Neural cell (in vitro differentiated cells): Measurements from ENCODE around the gene C1orf105. TPM values are rescaled to one million over a fixed set of nuclear protein-coding genes. Genes with fewer than 3 reads are reported as not detected.

Experiments used
- H2AFZ ChIP-seq: fragments of 200-600, 300-800 bp; sonication (generic), shearing (Covaris generic); 2 replicates; pipeline ENCODE4 v1.6.0; 2014; ENCODE audit warnings: low read depth, mild to moderate bottlenecking, antibody characterized with exemption, low read length, moderate library complexity
- H3F3A ChIP-seq: fragments of 200-600 bp; shearing (Covaris generic); 2 replicates; pipeline ENCODE4 v1.6.1; 2016; ENCODE audit warnings: mild to moderate bottlenecking, moderate library complexity, mixed read lengths, antibody characterized with exemption, low read length; ENCODE audit not compliant: insufficient read depth, poor library complexity, severe bottlenecking
- H3K27ac ChIP-seq: fragments of 200-600, 300-800 bp; sonication (generic), shearing (Covaris generic); 2 replicates; pipeline ENCODE4 v1.5.1; 2014; ENCODE audit warnings: mild to moderate bottlenecking, low read length, moderate library complexity
- H3K27me3 ChIP-seq: fragments of 300-800, 200-600 bp; sonication (generic), shearing (Covaris generic); 2 replicates; pipeline ENCODE4 v1.6.0; 2014; ENCODE audit warnings: mild to moderate bottlenecking, low read depth, low read length, moderate library complexity; ENCODE audit not compliant: insufficient read depth
- H3K36me3 ChIP-seq: fragments of 300-800, 200-600 bp; sonication (generic), shearing (Covaris generic); 2 replicates; pipeline ENCODE4 v1.5.1; 2014; ENCODE audit warnings: mild to moderate bottlenecking, antibody characterized with exemption, low read length, moderate library complexity; ENCODE audit not compliant: insufficient read depth
- H3K4me2 ChIP-seq: fragments of 300-800, 200-600 bp; sonication (generic), shearing (Covaris generic); 2 replicates; pipeline ENCODE4 v1.6.0; 2014; ENCODE audit warnings: mild to moderate bottlenecking, low read length
- H3K4me3 ChIP-seq: fragments of 300-800, 200-600 bp; sonication (generic), shearing (Covaris generic); 2 replicates; pipeline ENCODE4 v1.5.1; 2014; ENCODE audit warnings: mild to moderate bottlenecking, low read length, moderate library complexity
- H3K79me2 ChIP-seq: fragments of 200-600 bp; shearing (Covaris generic); replicated peaks from 2 replicates; pipeline ENCODE4 v1.6.0; 2014; ENCODE audit warnings: mild to moderate bottlenecking, low read length, moderate library complexity; ENCODE audit not compliant: insufficient read depth
- H3K9ac ChIP-seq: fragments of 300-800, 200-600 bp; sonication (generic), shearing (Covaris generic); 2 replicates; pipeline ENCODE4 v1.6.1; 2016; ENCODE audit warnings: mild to moderate bottlenecking, low read length, mixed read lengths
- H3K9me2 ChIP-seq: fragments of 200-600 bp; shearing (Covaris generic); 2 replicates; pipeline ENCODE4 v1.6.1; 2016; ENCODE audit warnings: mild to moderate bottlenecking, low read length, mixed read lengths; ENCODE audit not compliant: insufficient read depth
- H3K9me3 ChIP-seq: fragments of 200-600, 300-800 bp; sonication (generic), shearing (Covaris generic); 2 replicates; pipeline ENCODE4 v1.6.1; 2016; ENCODE audit warnings: mild to moderate bottlenecking, mixed run types, low read length, moderate library complexity, mixed read lengths
- H4K20me1 ChIP-seq: fragments of 200-600 bp; shearing (Covaris generic); 2 replicates; pipeline ENCODE4 v1.6.1; 2016; ENCODE audit warnings: mild to moderate bottlenecking, mixed run types; ENCODE audit not compliant: insufficient read depth
- EP300 ChIP-seq: fragments of 450-650 bp; conservative IDR thresholded peaks from 2 replicates; pipeline ENCODE4 v1.6.1; 2014; ENCODE audit warnings: antibody characterized with exemption, mild to moderate bottlenecking, moderate library complexity; ENCODE audit not compliant: poor library complexity, severe bottlenecking
- EZH2 ChIP-seq: fragments of 200-600, 300-800 bp; shearing (Covaris generic), sonication (generic); IDR thresholded peaks from 2 replicates; pipeline ENCODE4 v1.6.1; 2014; ENCODE audit warnings: antibody characterized with exemption, low read length, borderline replicate concordance, mild to moderate bottlenecking; ENCODE audit not compliant: insufficient read depth, poor library complexity, severe bottlenecking
- MXI1 ChIP-seq: fragments of 450-650 bp; conservative IDR thresholded peaks from 2 replicates; pipeline ENCODE4 v1.6.1; 2014; ENCODE audit warnings: antibody characterized with exemption, mild to moderate bottlenecking; ENCODE audit not compliant: poor library complexity, severe bottlenecking
- POLR2AphosphoS5 ChIP-seq: IDR thresholded peaks from 2 replicates; pipeline ENCODE4 v1.6.1; 2012
- RAD21 ChIP-seq: fragments of 450-650 bp; conservative IDR thresholded peaks from 2 replicates; pipeline ENCODE4 v1.6.1; 2014; ENCODE audit warnings: antibody characterized with exemption, mild to moderate bottlenecking, moderate library complexity
- SMC3 ChIP-seq: fragments of 450-650 bp; conservative IDR thresholded peaks from 2 replicates; pipeline ENCODE4 v1.6.1; 2014; ENCODE audit warnings: antibody characterized with exemption, mild to moderate bottlenecking, moderate library complexity; ENCODE audit not compliant: poor library complexity
- TAF1 ChIP-seq: IDR thresholded peaks from 2 replicates; pipeline ENCODE4 v1.6.1; 2012; ENCODE audit warnings: low read depth
- polyA plus RNA-seq: library from polyadenylated mRNA; depleted of rRNA; stranded (reverse); fragments of >200 nt; gene quantifications from 2 replicates; pipeline ENCODE4 v1.2.3, GENCODE V29; 2014
- TF ChIP-seq, protein P1 (sequence below): IDR thresholded peaks from 2 replicates; pipeline ENCODE4 v1.6.1; 2012; ENCODE audit warnings: borderline replicate concordance
- TF ChIP-seq, protein P2 (sequence below): fragments of 450-650 bp; IDR thresholded peaks from 2 replicates; pipeline ENCODE4 v1.5.1; 2014; ENCODE audit warnings: antibody characterized with exemption, mild to moderate bottlenecking, moderate library complexity; ENCODE audit not compliant: poor library complexity, severe bottlenecking

Gene C1orf105
- polyA plus RNA-seq, 1 donor from 2014 or later: not detected

DNA sequence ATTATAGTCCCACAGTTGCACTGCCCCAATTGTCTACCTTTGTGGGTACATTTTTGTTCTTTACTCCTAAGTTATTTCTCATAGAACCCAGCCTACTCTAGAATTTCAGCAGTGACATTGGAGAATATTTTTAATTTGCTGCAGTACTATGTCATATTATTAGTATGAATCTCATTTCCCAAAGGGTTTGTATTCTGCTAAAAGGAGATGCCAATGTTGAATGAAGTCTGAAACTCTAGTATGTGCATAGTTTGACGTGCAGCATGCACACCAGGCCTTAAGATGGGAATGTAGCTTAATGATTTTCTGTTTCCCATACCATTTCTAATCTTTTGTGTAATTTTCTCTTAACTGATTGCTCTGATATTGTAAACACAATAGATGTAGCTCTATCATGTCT is 10.5 kb upstream of the C1orf105 start:
- no peaks in the 10 kb centered on the region for H3K9me3 ChIP-seq
- H3K27me3 ChIP-seq: no peaks in the 10 kb centered on the region
- no peak overlapping the region for H3K4me3 ChIP-seq
- no peak overlapping the region for H3K27ac ChIP-seq
- H3K4me2 ChIP-seq: no peak overlapping the region
- H3F3A ChIP-seq: no peaks in the 10 kb centered on the region
- H3K36me3 ChIP-seq: no peaks in the 10 kb centered on the region
- no peak for TF ChIP-seq MXI1
- no peak for TF ChIP-seq EP300
- TF ChIP-seq RAD21: no peak
- no peak for TF ChIP-seq EZH2
- TF ChIP-seq SMC3: no peak
- TF ChIP-seq TAF1: no peak
- TF ChIP-seq, protein P1, sequence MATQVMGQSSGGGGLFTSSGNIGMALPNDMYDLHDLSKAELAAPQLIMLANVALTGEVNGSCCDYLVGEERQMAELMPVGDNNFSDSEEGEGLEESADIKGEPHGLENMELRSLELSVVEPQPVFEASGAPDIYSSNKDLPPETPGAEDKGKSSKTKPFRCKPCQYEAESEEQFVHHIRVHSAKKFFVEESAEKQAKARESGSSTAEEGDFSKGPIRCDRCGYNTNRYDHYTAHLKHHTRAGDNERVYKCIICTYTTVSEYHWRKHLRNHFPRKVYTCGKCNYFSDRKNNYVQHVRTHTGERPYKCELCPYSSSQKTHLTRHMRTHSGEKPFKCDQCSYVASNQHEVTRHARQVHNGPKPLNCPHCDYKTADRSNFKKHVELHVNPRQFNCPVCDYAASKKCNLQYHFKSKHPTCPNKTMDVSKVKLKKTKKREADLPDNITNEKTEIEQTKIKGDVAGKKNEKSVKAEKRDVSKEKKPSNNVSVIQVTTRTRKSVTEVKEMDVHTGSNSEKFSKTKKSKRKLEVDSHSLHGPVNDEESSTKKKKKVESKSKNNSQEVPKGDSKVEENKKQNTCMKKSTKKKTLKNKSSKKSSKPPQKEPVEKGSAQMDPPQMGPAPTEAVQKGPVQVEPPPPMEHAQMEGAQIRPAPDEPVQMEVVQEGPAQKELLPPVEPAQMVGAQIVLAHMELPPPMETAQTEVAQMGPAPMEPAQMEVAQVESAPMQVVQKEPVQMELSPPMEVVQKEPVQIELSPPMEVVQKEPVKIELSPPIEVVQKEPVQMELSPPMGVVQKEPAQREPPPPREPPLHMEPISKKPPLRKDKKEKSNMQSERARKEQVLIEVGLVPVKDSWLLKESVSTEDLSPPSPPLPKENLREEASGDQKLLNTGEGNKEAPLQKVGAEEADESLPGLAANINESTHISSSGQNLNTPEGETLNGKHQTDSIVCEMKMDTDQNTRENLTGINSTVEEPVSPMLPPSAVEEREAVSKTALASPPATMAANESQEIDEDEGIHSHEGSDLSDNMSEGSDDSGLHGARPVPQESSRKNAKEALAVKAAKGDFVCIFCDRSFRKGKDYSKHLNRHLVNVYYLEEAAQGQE: no peak
- TF ChIP-seq POLR2AphosphoS5: no peak
- TF ChIP-seq, protein P2, sequence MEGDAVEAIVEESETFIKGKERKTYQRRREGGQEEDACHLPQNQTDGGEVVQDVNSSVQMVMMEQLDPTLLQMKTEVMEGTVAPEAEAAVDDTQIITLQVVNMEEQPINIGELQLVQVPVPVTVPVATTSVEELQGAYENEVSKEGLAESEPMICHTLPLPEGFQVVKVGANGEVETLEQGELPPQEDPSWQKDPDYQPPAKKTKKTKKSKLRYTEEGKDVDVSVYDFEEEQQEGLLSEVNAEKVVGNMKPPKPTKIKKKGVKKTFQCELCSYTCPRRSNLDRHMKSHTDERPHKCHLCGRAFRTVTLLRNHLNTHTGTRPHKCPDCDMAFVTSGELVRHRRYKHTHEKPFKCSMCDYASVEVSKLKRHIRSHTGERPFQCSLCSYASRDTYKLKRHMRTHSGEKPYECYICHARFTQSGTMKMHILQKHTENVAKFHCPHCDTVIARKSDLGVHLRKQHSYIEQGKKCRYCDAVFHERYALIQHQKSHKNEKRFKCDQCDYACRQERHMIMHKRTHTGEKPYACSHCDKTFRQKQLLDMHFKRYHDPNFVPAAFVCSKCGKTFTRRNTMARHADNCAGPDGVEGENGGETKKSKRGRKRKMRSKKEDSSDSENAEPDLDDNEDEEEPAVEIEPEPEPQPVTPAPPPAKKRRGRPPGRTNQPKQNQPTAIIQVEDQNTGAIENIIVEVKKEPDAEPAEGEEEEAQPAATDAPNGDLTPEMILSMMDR: no peak
- H3K9me2 ChIP-seq: no peaks in the 10 kb centered on the region
- no peaks in the 10 kb centered on the region for H3K79me2 ChIP-seq
- H3K9ac ChIP-seq: no peak overlapping the region
- no peak overlapping the region for H2AFZ ChIP-seq
- no peaks in the 10 kb centered on the region for H4K20me1 ChIP-seq

DNA sequence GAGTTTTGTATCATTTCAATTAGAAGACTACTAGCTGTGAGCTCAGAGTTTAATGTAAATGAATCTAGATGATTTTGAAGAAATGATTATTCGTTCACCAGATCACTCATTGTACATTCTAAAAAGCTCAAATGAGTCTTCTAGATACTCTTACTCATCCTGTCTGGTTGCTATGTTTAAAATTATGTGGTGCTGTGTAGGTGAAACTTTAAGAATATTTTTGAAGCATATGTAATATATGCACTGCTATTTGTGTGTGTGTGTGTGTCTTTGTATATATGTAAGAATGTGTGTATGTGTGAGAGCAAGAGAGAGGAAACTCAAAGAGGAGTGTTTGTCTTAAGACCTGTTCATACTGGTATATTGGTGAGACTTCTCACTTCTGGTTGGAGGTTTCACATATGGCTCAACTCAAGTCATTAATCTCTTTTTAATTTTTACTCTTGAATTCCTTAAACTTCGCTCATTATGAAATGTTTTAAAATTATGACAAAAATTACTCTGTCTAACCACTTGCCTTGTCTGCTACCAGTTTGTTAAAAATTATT is 8.6 kb upstream of the C1orf105 start:
- no peaks in the 10 kb centered on the region for H3K9me2 ChIP-seq
- no peak overlapping the region for H2AFZ ChIP-seq
- no peak overlapping the region for H3K4me3 ChIP-seq
- H3K36me3 ChIP-seq: no peaks in the 10 kb centered on the region
- H3K27ac ChIP-seq: no peak overlapping the region
- H3K27me3 ChIP-seq: no peaks in the 10 kb centered on the region
- no peaks in the 10 kb centered on the region for H3F3A ChIP-seq
- H3K79me2 ChIP-seq: no peaks in the 10 kb centered on the region
- no peaks in the 10 kb centered on the region for H4K20me1 ChIP-seq
- H3K9ac ChIP-seq: no peak overlapping the region
- no peaks in the 10 kb centered on the region for H3K9me3 ChIP-seq
- TF ChIP-seq, protein P2: no peak
- no peak for TF ChIP-seq MXI1
- TF ChIP-seq, protein P1: no peak
- no peak for TF ChIP-seq EP300
- TF ChIP-seq TAF1: no peak
- no peak for TF ChIP-seq SMC3
- no peak for TF ChIP-seq EZH2
- TF ChIP-seq POLR2AphosphoS5: no peak
- TF ChIP-seq RAD21: no peak
- no peak overlapping the region for H3K4me2 ChIP-seq
